HG03469 (cell line): ENCODE measurements around the gene SPSB3.

Source experiments
- ATAC-seq: cut with Tn5 transposase; IDR thresholded peaks from one replicate; pipeline ENCODE4 v1.9.1; 2021; ENCODE audit warnings: mild to moderate bottlenecking, moderate library complexity, moderate number of reproducible peaks; ENCODE audit not compliant: unreplicated experiment

SPSB3 gene

DNA sequence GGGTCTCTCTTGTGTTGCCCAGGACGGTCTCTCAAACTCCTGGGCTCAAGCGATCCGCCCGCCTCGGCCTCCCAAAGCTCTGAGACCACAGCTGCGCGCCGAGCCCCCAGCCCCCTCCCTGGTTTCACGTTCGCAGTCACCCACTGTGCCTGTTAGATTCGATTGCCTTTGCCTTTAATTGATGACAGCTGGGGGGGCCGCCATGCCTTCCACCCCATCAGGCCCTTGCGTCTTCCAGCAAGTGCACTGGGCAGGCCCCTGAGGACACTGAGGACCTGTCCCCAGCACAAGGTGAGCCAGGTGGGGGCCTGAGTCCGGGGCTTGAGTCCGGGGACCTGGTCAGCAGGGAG, 7.9 kb upstream of the SPSB3 start:
- ATAC-seq = no peak

DNA sequence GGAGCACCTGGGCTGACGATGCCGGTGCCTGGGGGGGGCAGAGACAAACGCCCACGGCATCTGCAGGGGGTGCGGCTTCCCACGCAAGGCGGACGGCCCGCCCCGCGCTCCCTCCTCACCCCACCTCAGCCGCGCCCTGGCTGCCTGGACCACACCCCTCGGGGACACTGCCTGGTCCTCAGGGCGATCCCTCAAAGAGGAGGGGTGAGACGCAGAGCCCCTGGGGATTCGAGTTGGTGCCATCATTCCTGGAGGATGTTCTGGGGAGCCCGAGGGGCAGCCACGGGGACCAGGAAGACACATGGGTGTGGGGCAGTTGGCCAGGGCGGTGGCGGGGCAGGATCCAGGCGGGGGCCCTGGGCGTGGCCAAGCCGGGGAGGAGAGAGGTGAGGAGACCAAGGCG, 7.3 kb upstream of the SPSB3 start:
- no peak for ATAC-seq

DNA sequence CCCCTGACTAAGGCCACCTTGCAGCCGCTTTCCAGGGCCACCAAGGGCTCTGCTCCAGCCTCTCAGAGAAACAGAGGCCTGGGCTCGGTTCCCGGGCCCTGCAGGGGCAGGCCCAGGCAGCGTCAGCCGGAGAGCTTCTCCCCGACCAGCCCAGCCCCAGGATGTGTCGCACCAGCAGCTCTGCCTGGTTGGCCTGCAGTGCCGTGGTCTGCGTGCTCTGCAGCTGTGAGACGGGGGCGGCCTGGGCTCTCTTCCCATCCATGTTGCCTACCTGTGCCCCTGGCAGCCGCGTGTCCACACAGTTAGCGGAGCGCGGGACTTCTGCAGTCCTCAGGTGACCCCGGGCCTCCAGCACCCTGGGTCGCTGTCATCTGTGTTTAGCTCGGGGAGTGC, 6.3 kb upstream of the SPSB3 start:
- ATAC-seq = no peak

DNA sequence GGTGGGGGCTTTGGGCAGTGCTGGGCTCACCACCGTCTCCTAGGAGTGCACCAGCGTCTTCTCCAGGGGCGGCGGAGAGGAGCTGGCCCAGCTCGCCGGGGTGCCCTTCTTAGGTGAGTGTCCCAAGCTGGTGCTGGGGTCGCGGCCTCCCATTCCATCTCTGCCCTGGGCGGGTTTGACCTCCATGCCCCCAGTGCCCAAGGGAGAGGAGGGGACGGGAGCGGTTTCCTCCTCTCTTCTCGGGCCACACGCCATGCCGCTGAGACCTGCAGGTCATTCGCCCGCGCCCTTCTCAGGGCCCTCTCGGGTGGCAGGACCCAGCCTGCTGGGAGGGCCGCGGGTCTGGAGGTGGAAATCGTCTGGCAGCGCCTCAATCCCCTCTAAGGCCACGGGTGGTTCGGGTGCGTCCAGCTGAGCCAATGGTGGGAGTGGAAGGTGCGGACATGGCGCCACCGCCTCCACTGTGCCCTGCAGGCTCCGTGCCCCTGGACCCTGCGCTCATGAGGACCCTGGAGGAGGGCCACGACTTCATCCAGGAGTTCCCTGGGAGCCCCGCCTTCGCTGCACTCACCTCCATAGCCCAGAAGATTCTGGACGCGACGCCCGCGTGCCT, 5.8 kb upstream of the SPSB3 start:
- ATAC-seq = no peak

DNA sequence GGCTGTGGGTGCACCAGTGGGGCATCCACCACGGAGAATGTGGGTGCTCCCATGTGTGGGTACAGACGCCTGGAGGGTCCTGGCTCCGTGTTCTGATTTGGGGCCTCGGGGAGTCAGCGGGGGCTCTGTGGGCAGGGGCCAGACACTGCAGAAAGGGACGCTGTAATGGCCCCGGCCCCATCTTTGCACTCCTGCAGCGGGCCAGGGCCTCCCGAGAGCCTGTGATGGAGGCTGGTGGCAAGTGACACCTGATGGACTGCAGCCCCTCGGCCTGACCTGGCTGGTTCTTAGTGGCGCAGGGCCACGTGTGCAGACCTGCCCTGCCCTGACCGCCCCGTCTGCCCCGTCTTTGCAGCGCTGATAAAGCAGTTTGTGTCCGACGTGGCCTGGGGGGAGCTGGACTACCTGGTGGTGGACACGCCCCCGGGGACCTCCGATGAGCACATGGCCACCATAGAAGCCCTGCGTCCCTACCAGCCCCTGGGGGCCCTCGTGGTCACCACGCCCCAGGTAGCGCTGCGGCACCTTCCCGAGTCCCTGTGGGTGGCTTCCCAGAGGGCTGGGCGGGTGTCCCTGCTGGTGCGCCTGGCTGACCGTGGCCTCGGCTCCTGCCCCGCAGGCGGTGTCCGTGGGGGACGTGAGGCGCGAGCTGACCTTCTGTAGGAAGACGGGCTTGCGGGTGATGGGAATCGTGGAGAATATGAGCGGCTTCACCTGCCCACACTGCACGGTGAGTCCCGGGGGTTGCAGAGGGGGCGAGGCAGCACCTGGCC, 5.1 kb upstream of the SPSB3 start:
- no peak for ATAC-seq

DNA sequence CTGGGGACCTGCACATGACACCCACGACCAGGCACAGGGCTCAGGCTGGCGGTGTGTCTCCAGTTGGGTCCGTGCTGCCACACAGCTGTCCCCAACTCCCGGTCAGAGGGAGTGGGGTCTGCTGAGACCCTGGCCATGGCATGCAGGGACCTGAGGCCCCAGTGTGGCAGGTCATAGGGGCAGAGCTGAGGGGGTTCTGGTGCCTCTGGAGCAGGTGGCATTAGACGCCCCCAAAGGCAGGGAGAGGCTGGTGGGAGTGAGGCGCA, 4.6 kb upstream of the SPSB3 start:
- ATAC-seq = no peak

DNA sequence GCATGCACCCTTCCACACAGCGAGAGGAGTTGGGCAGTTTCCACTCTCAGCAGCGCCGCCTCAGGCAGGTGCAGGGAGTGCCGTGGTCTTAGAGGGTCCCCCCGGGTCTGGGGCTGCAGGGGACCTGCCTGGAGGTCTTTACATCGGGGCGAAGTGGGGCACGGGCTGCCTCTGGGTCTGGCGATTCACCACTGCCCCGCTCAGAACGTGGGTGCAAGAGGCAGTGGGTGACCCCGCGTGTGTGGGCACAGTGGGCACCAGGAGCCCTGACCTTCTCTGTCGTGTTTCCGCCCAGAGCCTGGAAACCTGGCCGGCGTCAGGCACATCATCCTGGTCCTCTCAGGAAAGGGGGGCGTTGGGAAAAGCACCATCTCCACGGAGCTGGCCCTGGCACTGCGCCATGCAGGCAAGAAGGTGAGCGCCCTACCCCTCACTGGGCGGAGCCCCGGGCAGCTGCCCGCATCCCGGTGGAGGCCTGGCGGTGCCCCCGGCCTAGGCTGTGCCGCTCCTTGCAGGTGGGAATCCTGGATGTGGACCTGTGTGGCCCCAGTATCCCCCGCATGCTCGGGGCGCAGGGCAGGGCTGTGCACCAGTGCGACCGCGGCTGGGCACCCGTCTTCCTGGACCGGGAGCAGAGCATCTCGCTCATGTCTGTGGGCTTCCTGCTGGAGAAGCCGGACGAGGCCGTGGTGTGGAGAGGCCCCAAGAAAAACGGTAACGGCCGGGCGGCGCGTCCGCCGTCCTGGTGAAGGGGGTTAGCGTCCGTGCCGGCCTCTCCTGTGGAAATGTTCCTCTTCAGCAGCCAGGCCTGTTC, 4.1 kb upstream of the SPSB3 start:
- no peak for ATAC-seq

DNA sequence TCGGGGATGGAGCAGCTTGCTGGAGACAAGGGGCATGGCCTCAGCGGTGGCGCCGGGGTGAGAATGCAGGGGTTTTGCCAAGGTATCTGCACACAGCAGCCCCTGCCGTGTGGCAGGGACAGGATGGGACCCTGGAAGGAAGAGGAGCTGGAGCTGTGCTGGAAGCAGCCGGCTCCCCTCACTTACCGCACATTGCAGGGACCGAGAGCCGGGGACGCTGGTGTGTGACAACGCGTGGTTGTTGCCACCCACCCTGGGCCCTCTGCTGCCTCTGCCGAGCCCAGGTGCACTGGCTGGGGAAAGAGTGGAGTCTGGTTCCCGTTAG, 3.4 kb upstream of the SPSB3 start:
- ATAC-seq = no peak

DNA sequence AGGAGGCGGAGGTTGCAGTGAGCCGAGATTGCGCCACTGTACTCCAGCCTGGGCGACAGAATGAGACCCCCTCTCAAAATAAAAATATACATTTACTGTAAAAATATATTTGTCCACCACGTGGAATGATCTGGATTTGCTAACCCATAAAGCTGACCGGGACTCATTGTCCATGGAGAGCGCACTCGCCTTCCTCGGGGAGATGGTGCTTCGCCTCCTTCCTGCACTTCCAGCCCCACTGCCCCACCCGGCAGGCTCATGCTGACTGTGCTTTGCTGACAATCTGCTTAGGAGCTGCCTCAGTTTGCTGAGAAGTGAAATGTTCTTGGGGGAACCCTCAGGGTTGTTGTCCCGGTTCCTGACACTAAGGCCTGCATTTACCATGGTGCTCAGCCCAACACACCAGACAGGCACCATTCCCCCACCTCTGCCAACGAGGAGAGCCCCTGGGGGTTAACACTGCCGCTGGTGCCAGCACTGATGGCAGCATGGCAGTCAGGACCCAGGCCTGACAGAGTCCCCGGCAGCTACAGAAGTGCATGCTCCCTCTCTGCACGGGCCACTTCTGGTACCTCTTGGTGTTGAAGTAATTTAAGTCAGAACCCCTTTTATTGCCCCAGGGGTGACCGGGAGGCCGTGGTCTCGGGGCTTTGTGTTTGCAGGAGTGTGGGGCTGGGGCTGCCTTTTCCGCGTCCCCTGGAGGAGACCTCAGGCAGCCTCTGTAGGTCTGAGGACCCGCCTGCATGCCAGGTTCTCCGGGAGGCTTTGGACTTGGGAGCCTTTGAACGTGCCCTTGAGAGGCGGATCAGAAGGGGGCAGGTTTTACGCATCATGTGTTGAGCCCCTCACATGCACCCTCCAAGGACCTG, 2.8 kb upstream of the SPSB3 start:
- no peak for ATAC-seq

DNA sequence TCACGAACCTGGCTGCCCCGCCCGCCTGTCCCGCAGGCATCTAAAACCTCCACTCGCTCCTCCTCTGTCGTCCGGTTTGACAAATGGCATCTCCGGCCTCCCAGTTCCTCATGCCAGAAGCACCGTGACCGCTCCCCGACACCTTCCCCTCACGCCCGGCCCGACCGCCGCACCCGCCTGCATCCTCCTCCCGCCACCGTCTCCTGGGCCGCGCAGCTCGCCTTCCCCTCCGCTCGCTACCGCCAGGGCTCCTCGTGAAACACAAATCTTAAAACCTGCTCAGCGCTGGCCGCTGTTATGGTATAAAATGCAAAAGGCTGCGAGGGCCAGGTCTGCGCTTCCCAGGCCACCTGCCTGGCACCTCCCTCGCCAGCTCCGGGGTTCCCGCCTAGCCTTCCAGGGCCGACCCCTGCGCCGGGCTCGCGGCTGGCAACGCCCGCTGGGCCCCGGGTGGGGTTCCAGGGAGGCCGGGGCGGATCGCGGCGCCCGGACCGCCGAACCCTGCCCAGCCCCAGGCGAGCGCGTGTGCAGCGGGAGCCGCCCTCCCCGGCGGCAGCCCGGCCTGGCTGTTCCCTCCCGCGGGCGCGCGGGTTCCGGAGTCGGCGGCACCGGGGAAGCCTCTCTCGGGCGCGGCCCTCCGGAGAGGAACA, 488 bp downstream of the SPSB3 start:
- peak; percentile 7 for ATAC-seq

DNA sequence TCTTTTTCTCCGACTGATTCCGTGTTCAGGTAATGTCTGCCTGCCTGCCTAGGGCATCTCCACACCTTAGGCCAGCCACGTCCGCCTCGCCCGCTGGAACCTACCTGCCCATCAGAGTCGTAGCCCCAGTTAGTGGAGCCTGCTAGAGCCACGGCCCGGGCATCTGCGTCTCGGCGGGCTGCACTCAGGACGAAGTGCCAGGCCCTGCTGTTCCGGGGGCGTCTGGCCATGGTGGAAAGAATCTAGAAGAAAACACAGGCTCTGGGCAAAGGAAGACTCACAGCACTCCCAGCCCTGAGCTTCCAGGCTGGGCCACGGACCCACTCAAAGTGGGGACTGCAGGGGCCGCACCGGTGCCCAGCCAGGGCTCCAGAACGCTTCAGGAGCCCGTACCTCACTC, 1.1 kb downstream of the SPSB3 start:
- no peak for ATAC-seq

DNA sequence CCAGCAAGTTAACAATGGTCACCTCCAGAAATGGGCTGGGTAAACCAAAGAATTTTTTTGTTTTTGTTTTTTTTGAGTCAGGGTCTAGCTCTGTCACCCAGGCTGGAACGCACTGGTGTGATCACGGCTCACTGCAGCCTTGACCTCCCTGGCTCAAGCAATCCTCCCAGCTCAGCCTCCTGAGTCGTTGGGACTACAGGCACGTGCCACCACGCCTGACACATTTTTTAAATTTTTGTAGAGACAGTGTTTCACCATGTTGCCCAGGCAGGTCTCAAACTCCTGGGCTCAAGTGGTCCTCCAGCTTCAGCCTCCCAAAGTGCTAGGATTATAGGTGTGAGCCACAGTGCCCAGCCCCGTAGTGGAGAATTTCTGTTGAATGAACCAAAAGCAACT, 1.7 kb downstream of the SPSB3 start:
- no peak for ATAC-seq

DNA sequence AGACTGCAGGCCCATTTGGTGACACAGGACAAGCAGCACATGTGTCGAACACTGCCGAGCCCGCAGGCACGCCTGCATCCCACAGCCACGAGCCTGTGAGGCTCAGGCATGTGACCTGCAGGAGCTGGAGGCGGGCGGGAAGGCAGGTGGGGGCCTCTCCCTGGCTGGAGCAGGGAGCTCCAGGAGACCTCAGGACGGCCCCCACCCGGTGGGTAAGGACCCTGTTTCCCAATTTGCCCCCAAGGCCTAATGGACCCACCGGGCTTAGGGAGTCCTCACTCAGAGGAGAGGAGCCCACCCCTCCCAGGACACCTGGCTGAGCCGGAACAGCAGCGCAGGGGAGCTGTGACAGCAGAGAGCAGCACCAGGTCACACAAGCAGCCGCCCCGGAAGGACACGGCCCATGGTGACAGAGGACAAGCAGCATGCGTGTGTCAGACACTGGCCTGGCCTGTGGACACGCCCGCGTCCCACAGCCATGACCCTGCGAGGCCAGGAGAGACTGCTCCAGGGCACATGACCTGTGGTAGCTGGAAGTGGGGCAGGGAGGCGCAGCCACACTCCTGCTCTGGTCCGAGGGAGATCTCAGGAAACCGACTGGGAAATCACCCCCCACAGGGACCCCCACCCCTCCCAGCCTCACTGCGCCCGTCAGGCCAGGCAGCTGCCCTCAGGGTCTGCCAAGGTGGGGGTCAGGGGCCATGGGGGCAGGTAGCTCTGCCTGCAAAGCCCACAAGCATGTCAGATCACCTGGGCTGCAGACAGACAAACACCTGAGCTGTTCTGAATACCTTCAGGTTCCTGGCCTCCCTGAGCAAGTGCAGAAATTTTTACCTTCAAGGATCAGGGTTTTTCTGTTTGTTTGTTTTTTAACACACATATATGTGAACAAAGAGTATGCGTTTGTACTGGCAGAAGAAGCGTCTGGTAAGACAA, 2.4 kb downstream of the SPSB3 start:
- no peak for ATAC-seq

DNA sequence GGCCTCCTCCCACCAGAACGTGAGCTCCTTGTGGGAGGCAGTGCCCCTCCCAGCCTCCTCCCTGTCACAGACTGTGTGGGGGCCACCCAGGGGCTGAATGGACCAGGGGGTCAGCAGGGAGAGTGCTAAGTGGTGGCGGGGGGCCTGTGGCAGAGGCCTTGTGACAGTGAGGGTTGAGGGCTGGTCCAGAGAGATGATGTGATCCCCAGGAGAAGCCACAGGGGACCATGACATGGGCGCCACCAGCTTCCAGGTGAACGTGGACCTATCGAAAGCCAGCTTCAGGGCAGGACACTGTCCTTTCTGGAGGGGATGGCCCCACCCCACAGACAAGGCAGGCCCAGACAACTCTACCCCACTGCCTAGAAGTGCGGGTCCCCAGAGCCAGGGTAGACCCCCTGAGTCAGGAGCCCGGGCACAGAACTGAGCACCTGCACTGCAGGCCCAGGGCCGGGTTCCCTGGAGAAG, 3.1 kb downstream of the SPSB3 start:
- ATAC-seq = no peak

DNA sequence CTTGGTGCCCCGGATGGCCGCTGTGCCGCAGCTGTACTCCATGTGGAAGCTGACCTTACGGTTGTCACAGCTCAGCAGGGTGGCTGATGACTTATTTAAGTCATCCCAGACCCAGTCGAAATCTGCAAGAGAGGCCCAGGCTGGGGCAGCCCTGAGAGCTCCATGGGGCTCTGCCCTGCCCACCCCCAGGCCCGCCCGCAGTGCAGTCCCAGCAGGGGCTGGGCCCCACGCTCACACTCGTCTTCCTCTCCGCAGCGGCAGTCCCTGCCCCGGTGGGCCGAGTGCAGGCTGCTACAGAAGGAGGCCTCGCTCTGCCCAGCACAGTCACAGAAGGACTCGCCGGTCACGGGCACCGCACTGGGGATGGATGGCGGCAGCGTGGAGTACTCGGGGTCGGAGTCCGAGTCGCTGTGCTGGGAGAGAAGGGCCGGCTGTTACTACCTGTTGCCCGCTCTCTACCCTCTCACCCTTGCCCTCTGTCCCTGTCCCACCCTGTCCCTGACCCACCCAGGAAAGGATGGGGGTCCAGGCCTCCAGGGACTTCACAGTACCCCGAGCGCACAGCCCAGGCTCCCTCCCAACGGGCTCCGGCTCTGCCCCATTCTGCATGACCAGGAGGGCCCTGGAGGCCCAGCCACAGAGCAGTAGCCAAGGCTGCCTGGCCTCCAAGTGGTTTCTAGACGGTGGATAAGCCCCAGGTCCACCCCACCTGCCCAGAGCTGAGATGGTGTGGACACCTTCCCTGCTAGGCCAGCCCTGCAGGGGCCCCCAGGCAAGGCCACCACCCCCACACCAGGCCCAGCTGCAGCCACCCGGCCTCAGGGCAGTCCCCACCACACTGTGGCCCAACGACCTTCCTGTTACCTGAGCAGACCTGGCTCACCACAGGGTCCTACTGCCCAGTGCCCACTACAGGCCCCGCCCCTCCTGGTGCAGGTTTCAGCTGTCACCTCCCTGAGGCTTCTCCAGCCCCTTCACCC, 3.9 kb downstream of the SPSB3 start:
- ATAC-seq = no peak

DNA sequence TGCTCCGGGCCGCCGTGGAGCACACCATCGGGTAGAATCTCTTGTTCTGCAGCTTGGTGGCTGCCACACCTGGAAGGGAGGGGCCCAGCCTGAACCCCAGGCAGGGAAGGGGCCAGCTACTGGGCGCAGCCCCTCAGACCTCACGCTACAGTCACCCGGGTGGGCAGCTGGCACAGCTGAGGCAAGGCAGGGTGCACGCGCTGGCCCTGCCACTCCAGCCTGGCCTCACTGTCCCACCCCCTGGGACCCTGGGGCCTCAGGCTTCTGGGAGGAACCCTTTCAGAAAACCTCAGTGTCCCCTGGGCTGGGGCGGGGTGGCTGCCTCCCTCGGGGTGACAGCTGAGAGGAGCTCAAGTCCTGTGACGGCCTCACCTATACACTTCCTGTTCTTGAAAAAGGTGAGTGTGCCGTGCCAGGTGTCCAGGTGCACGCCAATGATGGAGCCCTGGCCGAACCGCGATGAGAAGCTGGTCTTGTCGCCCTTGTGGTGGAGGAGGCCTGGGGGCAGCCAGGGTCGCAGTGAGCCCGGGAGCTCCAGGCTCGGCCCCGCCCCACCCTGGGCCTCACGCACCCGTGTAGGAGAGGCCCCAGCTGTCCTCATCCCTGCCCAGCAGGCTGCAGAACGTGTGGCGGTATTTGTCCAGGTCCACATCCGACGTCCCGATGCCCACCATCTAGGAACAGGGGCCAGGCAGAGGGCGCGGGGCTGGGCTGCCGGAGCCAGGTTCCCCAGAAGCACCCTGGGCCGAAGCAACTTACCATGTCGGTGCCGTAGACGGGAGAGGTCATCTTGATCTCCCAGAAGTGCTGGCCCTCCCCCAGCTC, 4.8 kb downstream of the SPSB3 start:
- no peak for ATAC-seq

DNA sequence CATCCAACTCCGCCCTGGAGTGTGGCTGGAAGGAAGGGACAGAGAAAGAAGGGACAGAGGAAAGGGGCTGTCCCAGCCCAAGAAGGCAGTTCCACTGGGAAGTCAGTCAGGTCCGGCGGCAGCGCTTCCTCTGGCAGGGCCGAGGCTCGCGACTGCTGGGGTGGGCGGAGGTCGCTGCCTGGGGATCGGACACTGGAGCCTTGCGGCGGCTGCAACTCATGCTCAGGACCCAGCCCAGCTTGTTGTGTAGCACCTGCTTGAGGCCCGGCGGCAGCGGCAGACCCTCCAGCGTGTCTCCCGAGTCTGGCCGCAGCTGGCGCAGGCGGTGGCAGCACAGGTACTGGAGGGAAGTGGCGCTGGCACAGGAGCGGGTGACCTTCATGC, 5.4 kb downstream of the SPSB3 start:
- no peak for ATAC-seq

DNA sequence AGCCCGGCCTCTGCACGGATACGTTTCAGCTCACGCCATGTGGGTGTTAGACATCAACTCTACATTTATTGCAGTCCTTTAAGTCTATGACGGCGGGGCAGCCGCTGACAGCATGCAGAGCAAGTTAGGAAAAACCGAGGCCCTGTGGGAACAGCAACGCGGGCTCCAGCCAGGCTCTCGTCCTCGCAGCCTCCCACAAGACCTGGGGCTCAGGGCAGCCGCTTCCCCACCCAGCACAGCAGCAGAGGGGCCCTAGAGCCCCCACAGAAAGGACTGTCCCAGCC, 5.8 kb downstream of the SPSB3 start:
- no peak for ATAC-seq
